Coronary artery (tissue), 2 donors: Measurements from ENCODE around the gene ESPN.

Experiments used
- DNase-seq: peaks from one replicate; pipeline ENCODE4 v3.0.0-alpha.2; 2017; ENCODE audit warnings: low spot score
- H3K27ac ChIP-seq, 2 donors: fragments of 200-600 bp; sonication (generic); one replicate each; pipeline ENCODE4 v1.5.1; 2016 to 2019
- H3K4me3 ChIP-seq: fragments of 200-600 bp; sonication (generic); 2 replicates; pipeline ENCODE4 v1.5.1; 2016; ENCODE audit warnings: mild to moderate bottlenecking, moderate library complexity
- CTCF ChIP-seq: fragments of 200-600 bp; sonication (generic); IDR thresholded peaks from one replicate; pipeline ENCODE4 v1.5.1; 2019; ENCODE audit warnings: antibody characterized with exemption

The ESPN gene

GRCh38 chr1:6501279-6501813, 76.8 kb downstream of the ESPN start:
- no peak for TF ChIP-seq CTCF
- Histone ChIP-seq H3K4me3 (peak overlapping the region; percentile 22), H3K27ac (peak overlapping the region; percentile 64 to 94)
- DNase-seq: no peak

- peak overlapping the region; percentile 64 to 94 for H3K27ac ChIP-seq
- H3K4me3 ChIP-seq: peak overlapping the region; percentile 41
- DNase-seq: peak; percentile 88
- TF ChIP-seq CTCF: no peak
Measured at GRCh38 chr1:6502000-6502891, 77.7 kb downstream of the ESPN start.

- DNase-seq: no peak
- no peak overlapping the region for H3K27ac ChIP-seq
- TF ChIP-seq CTCF: no peak
- H3K4me3 ChIP-seq: no peak overlapping the region
Measured at GRCh38 chr1:6503884-6504602, 79.5 kb downstream of the ESPN start.

- Histone ChIP-seq H3K27ac (no peak overlapping the region), H3K4me3 (no peak overlapping the region)
- no peak for TF ChIP-seq CTCF
- DNase-seq: no peak
Measured at GRCh38 chr1:6504887-6505286, 80.3 kb downstream of the ESPN start.

GRCh38 chr1:6505367-6506209, 81.0 kb downstream of the ESPN start:
- no peak for TF ChIP-seq CTCF
- H3K27ac ChIP-seq: no peak overlapping the region
- DNase-seq: no peak
- H3K4me3 ChIP-seq: no peak overlapping the region

GRCh38 chr1:6506210-6507036, 81.8 kb downstream of the ESPN start:
- TF ChIP-seq CTCF: no peak
- DNase-seq: no peak
- Histone ChIP-seq H3K27ac (no peak overlapping the region), H3K4me3 (no peak overlapping the region)
